ENCODE results near the gene CEMIP.

- no peak for TF ChIP-seq CTCF (IDR thresholded peaks at IDR 0.05; ENCODE audit: insufficient read depth, low read length)
- TF ChIP-seq GABPA (IDR thresholded peaks at IDR 0.05; ENCODE audit: low read depth): no peak
Measured at GRCh38 chr15:80932513-80932815, 153.3 kb downstream of the CEMIP start.

Data from HL-60 (cell line).